Measurements from ENCODE around the gene PSMB8.

The PSMB8 gene

DNA sequence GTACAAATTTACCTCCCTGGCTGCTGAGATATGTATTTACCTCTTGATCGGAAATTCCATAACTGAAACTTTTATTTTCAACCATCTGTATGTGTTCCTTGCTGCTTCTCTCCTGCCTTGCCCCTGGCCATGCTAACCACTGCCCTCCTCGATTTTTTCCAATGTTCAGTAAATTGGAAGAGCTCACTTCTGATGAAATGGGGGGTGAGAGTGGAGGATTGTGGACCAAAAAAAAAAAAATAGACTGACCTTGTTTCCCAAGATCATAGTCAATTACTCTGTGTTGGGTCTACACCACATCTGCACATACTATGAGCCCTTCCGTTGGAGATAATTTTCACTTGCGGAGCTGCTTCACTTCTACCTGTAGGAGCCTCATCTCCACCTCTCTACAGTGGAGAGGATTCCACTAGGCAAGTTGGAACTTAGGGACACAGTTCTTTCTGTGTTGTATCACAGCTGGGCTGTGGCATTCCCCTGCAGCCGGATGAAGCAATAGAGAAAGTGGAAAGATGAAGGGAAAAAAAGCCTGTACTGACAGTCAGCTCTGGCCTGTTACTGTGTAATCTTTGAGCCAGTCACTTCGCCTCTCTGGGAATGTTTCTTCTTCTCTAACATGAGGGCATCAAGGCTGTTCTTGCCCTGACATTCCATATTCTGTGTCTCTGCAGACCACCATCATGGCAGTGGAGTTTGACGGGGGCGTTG lies 11.8 kb upstream of the PSMB8 start:
- no peak overlapping the region for H3K4me3 ChIP-seq (ENCODE audit: low read length)
- 89% methylated on average over 8 of the region's 8 CpGs for WGBS
- H3K9me3 ChIP-seq (ENCODE audit: insufficient read depth, low read depth, low read length): no peaks in the 10 kb centered on the region
- peaks cover 75% of the 10 kb centered on the region for H3K27me3 ChIP-seq (ENCODE audit: insufficient read depth, low read length)
- no peaks in the 10 kb centered on the region for H3K36me3 ChIP-seq (ENCODE audit: insufficient read depth, low read length)
- no peak overlapping the region for H3K9ac ChIP-seq (ENCODE audit: low read depth, low read length)
- no peak overlapping the region for H3K27ac ChIP-seq (ENCODE audit: low read depth, low read length)
- no peaks in the 10 kb centered on the region; the same call in 1 of the 2 replicates for H3K4me1 ChIP-seq (ENCODE audit: insufficient read depth, low read length)

DNA sequence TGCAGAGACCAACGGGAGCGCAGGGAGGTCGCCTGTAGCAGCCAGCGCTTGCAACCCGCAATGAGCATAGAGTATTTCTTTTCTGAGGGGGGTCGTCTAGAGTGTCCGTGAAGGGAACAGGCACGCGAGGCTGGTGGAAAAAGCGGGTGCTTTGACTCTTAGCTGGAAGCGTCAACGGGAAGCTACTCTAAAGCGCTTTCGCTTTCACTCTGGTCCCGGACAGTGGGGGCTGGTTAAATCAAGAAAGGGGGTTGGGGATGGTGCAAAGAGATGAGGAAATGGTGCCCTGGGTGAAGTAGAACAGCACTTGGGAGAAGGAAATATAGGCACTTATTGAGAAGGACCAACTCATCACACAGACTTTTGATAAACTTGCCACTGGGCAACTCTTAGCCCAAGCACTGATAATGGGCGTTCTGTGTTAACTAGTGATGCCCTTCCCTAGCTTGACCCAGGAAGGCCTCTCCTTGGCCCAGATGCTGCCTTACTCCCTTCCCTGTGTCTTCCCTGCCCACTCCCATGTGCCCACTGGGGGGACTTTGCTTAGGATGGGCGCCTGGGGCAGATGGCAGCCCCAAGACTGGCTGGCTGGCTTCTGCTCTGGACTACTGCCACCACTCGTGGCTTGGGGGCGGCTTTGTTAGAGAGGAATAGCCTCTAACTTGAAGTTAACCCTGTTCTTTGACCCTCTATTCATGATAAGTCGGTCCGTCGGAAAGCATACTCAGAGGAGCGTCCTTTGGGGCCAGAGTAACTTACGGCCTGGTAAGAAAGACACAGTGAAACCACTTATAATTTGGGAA lies 10.7 kb upstream of the PSMB8 start:
- Histone ChIP-seq H3K27me3 (ENCODE audit: insufficient read depth, low read length) (peaks cover 85% of the 10 kb centered on the region), H3K4me3 (ENCODE audit: low read length) (peak overlapping the region; percentile 80), H3K4me1 (ENCODE audit: insufficient read depth, low read length) (no peaks in the 10 kb centered on the region), H3K9me3 (ENCODE audit: insufficient read depth, low read depth, low read length) (no peaks in the 10 kb centered on the region), H3K9ac (ENCODE audit: low read depth, low read length) (no peak overlapping the region), H3K36me3 (ENCODE audit: insufficient read depth, low read length) (no peaks in the 10 kb centered on the region), H3K27ac (ENCODE audit: low read depth, low read length) (no peak overlapping the region)
- WGBS: 37% methylated on average over 24 of the region's 24 CpGs

DNA sequence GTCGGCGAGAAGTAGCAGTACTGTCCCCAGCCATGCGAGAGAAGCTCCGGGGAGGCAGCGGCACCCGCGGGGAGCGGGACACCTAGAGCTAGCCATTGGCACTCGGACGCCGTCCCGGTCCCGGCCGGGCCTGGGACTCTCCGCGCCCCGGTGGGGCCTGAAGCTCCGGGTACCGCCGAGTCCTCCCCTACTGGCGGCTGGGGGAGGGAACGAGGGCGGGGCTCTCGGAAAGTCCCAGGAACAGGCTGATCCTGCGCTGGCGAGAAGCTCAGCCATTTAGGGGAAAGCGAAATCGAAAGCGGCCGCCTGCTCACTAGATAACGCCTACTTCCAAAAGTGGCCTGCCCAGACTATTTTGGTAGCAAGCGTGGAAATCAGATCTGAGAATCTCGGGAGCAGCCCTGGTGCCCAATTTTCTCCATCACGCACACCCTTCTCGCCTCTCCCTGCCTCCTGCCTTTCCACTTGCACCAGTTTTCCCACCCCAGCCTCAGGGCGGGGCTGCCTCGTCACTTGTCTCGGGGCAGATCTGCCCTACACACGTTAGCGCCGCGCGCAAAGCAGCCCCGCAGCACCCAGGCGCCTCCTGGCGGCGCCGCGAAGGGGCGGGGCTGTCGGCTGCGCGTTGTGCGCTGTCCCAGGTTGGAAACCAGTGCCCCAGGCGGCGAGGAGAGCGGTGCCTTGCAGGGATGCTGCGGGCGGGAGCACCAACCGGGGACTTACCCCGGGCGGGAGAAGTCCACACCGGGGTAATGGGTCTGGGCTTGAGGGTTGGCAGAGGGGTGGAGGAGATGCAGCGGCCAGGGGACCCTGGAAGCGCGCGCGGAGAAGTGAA lies 9.9 kb upstream of the PSMB8 start, which contains the start of the genes PSMB9 and TAP1:
TSS of gene PSMB9 (plus strand) at position 652 of the 835 bp plus-strand sequence. CDS start at position 690, 38 bp downstream.
TSS of gene TAP1 (minus strand) at position 164 of the 835 bp plus-strand sequence. CDS start at position 96, 68 bp downstream.
- Histone ChIP-seq H3K27me3 (ENCODE audit: insufficient read depth, low read length) (peaks cover 82% of the 10 kb centered on the region), H3K4me1 (ENCODE audit: insufficient read depth, low read length) (no peaks in the 10 kb centered on the region), H3K27ac (ENCODE audit: low read depth, low read length) (no peak within 1 kb of the TSS), H3K9ac (ENCODE audit: low read depth, low read length) (peak within 1 kb of the TSS; percentile 27; the same call in 1 of the 2 replicates), H3K36me3 (ENCODE audit: insufficient read depth, low read length) (no peaks in the 10 kb centered on the region), H3K4me3 (ENCODE audit: low read length) (peak within 1 kb of the TSS; percentile 80), H3K9me3 (ENCODE audit: insufficient read depth, low read depth, low read length) (no peaks in the 10 kb centered on the region)
- under 1% methylated on average over 68 of the region's 68 CpGs for WGBS

DNA sequence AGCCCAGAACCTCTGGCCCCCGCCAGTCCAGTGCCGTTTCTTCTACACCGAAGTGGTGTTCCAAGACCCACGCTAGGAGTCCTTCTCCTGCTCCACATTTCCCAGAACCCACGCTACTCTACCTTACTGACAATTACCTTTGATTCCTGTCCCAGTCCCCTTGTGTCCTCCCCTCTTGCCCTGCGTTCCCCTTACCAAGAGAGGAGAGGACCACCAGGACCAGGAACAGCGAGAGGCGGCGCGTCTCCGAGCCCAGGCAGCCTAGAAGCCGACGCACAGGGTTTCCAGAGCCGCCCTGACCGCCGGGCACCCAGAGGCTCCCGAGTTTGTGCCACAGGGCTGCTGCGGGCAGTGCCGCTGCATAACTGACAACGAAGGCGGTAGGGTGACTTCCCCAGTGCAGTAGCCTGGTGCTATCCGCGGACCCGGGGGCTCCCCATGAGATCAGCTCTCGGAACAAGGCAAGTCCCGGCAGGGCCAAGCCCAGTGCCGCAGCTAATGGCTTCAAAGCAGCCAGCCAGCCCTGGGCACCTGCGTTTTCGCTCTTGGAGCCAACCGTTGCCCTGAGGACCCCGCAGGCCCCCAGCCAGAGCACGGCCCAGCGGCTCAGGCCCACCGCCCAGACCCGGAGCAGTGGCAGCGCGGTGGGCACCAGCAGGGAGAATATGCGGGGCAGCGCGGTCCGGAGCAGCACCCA lies 9.1 kb upstream of the PSMB8 start:
- H3K36me3 ChIP-seq (ENCODE audit: insufficient read depth, low read length): no peaks in the 10 kb centered on the region
- H3K27ac ChIP-seq (ENCODE audit: low read depth, low read length): no peak overlapping the region
- no peaks in the 10 kb centered on the region for H3K4me1 ChIP-seq (ENCODE audit: insufficient read depth, low read length)
- WGBS: 3% methylated on average over 41 of the region's 41 CpGs
- H3K27me3 ChIP-seq (ENCODE audit: insufficient read depth, low read length): peaks cover 82% of the 10 kb centered on the region
- H3K9me3 ChIP-seq (ENCODE audit: insufficient read depth, low read depth, low read length): no peaks in the 10 kb centered on the region
- H3K4me3 ChIP-seq (ENCODE audit: low read length): peak overlapping the region; percentile 80
- H3K9ac ChIP-seq (ENCODE audit: low read depth, low read length): peak overlapping the region; percentile 27; the same call in 1 of the 2 replicates

DNA sequence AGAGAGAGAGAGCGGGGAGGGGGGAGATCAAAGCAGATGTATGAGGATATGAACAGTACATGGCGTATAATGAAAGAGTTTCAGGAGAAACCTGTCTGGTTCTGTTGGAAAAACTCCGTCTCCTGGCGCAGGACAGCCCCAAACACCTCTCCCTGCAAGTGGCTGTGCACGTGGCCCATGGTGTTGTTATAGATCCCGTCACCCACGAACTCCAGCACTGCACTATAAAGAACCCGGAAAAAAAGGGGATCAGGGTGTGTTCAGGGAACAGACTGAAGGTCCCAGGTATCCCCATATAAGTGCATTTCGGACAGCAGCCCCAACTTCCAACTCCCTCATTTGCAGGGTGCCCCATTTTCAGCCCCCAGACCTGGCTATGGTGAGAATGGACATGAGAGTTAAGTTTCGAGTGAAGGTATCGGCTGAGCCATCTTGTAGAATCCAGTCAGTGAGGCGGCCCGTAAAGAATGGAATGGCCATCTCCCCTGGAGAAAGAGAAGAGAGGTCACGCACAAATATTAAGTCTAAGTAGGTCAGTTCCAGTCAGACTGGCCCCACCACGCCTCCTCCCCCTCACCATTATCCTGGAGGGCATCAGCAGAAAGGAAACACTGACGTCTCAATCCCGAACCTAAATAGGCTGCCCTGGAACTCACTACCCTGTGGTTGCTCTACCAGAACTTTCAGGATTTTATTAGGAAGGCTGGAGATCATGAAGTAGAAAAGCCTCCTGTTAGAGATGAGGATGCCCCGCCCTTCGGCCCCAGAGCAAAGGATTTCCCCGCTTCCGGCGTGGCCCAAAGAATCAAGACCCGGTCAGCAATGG lies 8.4 kb upstream of the PSMB8 start:
- Histone ChIP-seq H3K4me3 (ENCODE audit: low read length) (peak overlapping the region; percentile 80), H3K4me1 (ENCODE audit: insufficient read depth, low read length) (no peaks in the 10 kb centered on the region), H3K9ac (ENCODE audit: low read depth, low read length) (no peak overlapping the region), H3K9me3 (ENCODE audit: insufficient read depth, low read depth, low read length) (no peaks in the 10 kb centered on the region), H3K27me3 (ENCODE audit: insufficient read depth, low read length) (peaks cover 75% of the 10 kb centered on the region), H3K36me3 (ENCODE audit: insufficient read depth, low read length) (no peaks in the 10 kb centered on the region), H3K27ac (ENCODE audit: low read depth, low read length) (no peak overlapping the region)
- WGBS: 66% methylated on average over 22 of the region's 23 CpGs

DNA sequence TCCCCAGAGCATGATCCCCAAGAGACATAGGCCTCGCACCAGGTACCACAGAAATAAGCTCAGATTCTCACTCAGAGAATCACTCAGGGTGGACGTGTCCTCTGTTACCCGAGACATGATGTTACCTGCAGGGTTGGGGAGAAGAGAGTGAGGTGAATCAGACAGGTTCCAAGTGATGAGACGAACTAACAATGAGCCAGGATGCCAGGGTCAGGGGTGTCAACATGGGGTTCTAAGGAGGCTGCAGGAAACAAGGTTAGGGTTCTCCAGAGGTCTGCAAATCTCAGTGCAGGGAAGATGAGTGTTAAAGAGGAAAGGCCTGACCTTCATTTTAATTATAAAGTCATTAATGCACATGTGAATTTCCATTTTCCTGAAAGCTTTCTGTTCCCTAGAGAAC lies 7.2 kb upstream of the PSMB8 start:
- WGBS: 90% methylated on average over 4 of the region's 4 CpGs
- H3K9me3 ChIP-seq (ENCODE audit: insufficient read depth, low read depth, low read length): no peaks in the 10 kb centered on the region
- no peak overlapping the region for H3K4me3 ChIP-seq (ENCODE audit: low read length)
- H3K27ac ChIP-seq (ENCODE audit: low read depth, low read length): no peak overlapping the region
- no peaks in the 10 kb centered on the region for H3K4me1 ChIP-seq (ENCODE audit: insufficient read depth, low read length)
- H3K27me3 ChIP-seq (ENCODE audit: insufficient read depth, low read length): peaks cover 66% of the 10 kb centered on the region
- no peak overlapping the region for H3K9ac ChIP-seq (ENCODE audit: low read depth, low read length)
- no peaks in the 10 kb centered on the region for H3K36me3 ChIP-seq (ENCODE audit: insufficient read depth, low read length)

DNA sequence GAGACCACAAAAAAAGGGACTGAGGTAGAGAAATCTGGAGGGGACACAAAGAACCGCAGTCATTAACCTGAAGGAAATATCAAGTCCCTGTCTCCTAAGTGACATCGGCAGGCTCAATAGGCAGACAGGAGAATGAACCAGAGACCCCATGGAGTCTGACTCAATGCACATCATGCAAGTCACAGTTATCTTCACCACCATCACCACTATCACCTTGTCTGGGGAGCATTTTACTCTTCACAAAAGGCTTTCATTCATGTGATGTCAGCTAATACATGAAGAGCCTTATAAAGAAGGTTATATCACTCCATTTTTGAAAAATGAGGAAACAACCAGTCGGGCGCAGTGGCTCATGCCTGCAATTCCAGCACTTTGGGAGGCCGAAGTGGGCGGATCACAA lies 5.3 kb upstream of the PSMB8 start:
- Histone ChIP-seq H3K27ac (ENCODE audit: low read depth, low read length) (no peak overlapping the region), H3K36me3 (ENCODE audit: insufficient read depth, low read length) (no peaks in the 10 kb centered on the region), H3K9me3 (ENCODE audit: insufficient read depth, low read depth, low read length) (no peaks in the 10 kb centered on the region), H3K4me1 (ENCODE audit: insufficient read depth, low read length) (no peaks in the 10 kb centered on the region), H3K27me3 (ENCODE audit: insufficient read depth, low read length) (peaks cover 62% of the 10 kb centered on the region), H3K9ac (ENCODE audit: low read depth, low read length) (no peak overlapping the region), H3K4me3 (ENCODE audit: low read length) (no peak overlapping the region)
- 91% methylated on average over 6 of the region's 6 CpGs for WGBS

DNA sequence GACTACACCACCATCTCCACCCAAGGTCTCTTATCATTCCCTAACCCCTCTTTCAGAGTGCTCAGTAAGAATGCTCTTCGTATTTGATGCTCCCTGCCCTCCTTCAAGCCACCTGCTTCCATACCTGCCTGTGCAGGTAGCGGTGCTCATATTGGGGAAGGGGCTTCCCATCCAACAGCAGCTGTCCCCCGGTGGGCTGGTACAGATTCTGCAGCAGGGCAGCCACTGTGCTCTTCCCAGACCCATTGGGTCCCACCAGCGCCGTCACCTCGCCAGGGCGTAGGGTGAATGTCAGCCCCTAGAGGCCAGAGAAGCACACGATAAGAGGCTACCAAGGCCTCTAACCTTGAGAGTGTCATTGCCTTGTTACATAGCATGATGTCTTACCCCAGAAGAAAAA lies 3.9 kb upstream of the PSMB8 start:
- Histone ChIP-seq H3K4me1 (ENCODE audit: insufficient read depth, low read length) (peaks cover 3% of the 10 kb centered on the region; the same call in 1 of the 2 replicates), H3K27ac (ENCODE audit: low read depth, low read length) (no peak overlapping the region), H3K4me3 (ENCODE audit: low read length) (no peak overlapping the region), H3K9me3 (ENCODE audit: insufficient read depth, low read depth, low read length) (no peaks in the 10 kb centered on the region), H3K36me3 (ENCODE audit: insufficient read depth, low read length) (no peaks in the 10 kb centered on the region), H3K27me3 (ENCODE audit: insufficient read depth, low read length) (peaks cover 63% of the 10 kb centered on the region), H3K9ac (ENCODE audit: low read depth, low read length) (no peak overlapping the region)
- 86% methylated on average over 8 of the region's 8 CpGs for WGBS

DNA sequence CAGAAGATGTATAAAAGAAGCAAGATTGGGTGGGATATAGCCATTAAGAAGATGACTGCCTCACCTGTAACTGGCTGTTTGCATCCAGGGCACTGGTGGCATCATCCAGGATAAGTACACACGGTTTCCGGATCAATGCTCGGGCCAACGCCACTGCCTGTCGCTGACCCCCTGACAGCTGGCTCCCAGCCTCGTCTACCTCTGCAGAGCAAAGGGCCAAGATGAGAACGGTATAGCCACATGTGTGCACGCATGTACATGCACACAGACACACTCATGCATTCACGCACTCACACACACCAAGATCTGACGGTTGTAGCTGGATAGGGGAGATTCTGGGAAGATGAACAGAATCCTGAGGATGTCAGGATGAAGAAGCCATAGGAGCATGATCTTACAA lies 3.2 kb upstream of the PSMB8 start:
- Histone ChIP-seq H3K27ac (ENCODE audit: low read depth, low read length) (no peak overlapping the region), H3K4me1 (ENCODE audit: insufficient read depth, low read length) (peaks cover 3% of the 10 kb centered on the region; the same call in 1 of the 2 replicates), H3K9ac (ENCODE audit: low read depth, low read length) (no peak overlapping the region), H3K9me3 (ENCODE audit: insufficient read depth, low read depth, low read length) (no peaks in the 10 kb centered on the region), H3K27me3 (ENCODE audit: insufficient read depth, low read length) (peaks cover 63% of the 10 kb centered on the region), H3K36me3 (ENCODE audit: insufficient read depth, low read length) (no peaks in the 10 kb centered on the region), H3K4me3 (ENCODE audit: low read length) (no peak overlapping the region)
- WGBS: 90% methylated on average over 9 of the region's 10 CpGs

DNA sequence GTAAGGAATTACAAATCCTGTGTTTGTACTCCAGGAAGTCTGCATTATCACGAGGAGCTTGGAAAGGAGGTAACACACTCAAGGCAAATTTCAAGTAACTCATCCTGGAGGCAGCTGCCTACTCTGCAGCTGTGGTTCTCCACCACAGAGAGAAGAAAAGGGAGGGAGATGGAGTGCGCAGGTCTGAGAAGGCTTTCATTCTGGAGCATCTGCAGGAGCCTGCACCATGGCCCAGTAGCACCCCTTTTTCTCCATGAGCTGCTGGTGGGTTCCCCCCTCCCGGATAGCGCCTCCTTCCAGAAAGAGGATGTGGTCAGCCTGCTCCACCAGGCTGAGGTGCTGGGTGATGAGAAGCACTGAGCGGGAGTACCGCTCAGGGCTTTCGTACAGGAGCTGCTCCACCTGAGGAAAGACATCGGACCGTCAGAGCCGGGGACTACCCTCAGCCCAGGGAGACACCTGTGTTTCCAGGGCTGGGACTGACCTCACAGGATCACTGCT lies 1.6 kb upstream of the PSMB8 start:
- no peaks in the 10 kb centered on the region for H3K36me3 ChIP-seq (ENCODE audit: insufficient read depth, low read length)
- no peaks in the 10 kb centered on the region for H3K9me3 ChIP-seq (ENCODE audit: insufficient read depth, low read depth, low read length)
- H3K4me3 ChIP-seq (ENCODE audit: low read length): no peak overlapping the region
- no peak overlapping the region for H3K27ac ChIP-seq (ENCODE audit: low read depth, low read length)
- 92% methylated on average over 10 of the region's 10 CpGs for WGBS
- no peak overlapping the region for H3K9ac ChIP-seq (ENCODE audit: low read depth, low read length)
- peaks cover 54% of the 10 kb centered on the region for H3K27me3 ChIP-seq (ENCODE audit: insufficient read depth, low read length)
- H3K4me1 ChIP-seq (ENCODE audit: insufficient read depth, low read length): peaks cover 3% of the 10 kb centered on the region; the same call in 1 of the 2 replicates

Measured in HUES64 (cell line).